Thyroid gland (tissue), 4 donors: Measurements from ENCODE around the gene MSLN. TPM values are rescaled to one million over a fixed set of nuclear protein-coding genes. Genes with fewer than 3 reads are reported as not detected.

ENCODE experiments used
- DNase-seq, 2 donors: peaks; one replicate each; pipeline ENCODE4 v3.0.0-alpha.2; 2019
- H3K27ac ChIP-seq, 3 donors: fragments of 200-600 bp; sonication (generic); 1 replicate in 2 of 3; 2 replicates in 1 of 3; pipeline ENCODE4 v1.5.1; 2016 to 2019; ENCODE audit warnings: mild to moderate bottlenecking in 1 of 3, moderate library complexity in 1 of 3
- H3K27me3 ChIP-seq: fragments of 200-600 bp; sonication (generic); one replicate; pipeline ENCODE4 v1.5.1; 2019
- H3K36me3 ChIP-seq, 2 donors: fragments of 200-600 bp; sonication (generic); one replicate each; pipeline ENCODE4 v1.5.1; 2016 to 2019
- H3K4me1 ChIP-seq, 2 donors: fragments of 200-600 bp; sonication (generic); one replicate each; pipeline ENCODE4 v1.5.1; 2017 to 2019
- H3K4me3 ChIP-seq, 3 donors: fragments of 200-600 bp; sonication (generic); replicated peaks in 1 of 3; 1 replicate in 2 of 3; 2 replicates in 1 of 3; pipeline ENCODE4 v1.5.1; 2016; ENCODE audit warnings: mild to moderate bottlenecking in 1 of 3
- H3K9me3 ChIP-seq: fragments of 200-600 bp; sonication (generic); one replicate; pipeline ENCODE4 v1.5.1; 2017
- POLR2A ChIP-seq, 2 donors: fragments of 450-650 bp; IDR thresholded peaks; one replicate each; pipeline ENCODE4 v1.6.1; 2017; ENCODE audit warnings: antibody characterized with exemption in 2 of 2, mild to moderate bottlenecking in 2 of 2, moderate library complexity in 1 of 2
- WGBS, 2 donors: methylation state at CpG; one replicate each; pipeline ENCODE4 v1.1.5; 2017; 5-methylcytosine and 5-hydroxymethylcytosine counted together
- intact Hi-C: fragments of 100-400 bp; cut with DNase I; formaldehyde crosslinking; loops from one replicate; pipeline ENCODE4 v1.15.1; 2023
- total RNA-seq, 4 donors: library from RNA; depleted of rRNA; stranded (reverse); fragments of >200 nt; gene quantifications; one replicate each; pipeline ENCODE4 v1.2.3, GENCODE V29; 2016
- TF ChIP-seq, protein P1 (sequence below), 6 experiments: fragments of 200-600 bp in 3 of 6; fragments of 450-650 bp in 3 of 6; sonication (generic) in 3 of 6; IDR thresholded peaks; one replicate each; pipeline ENCODE4 v1.5.1; 2016 to 2019; ENCODE audit warnings: antibody characterized with exemption in 6 of 6, mild to moderate bottlenecking in 2 of 6, inconsistent platforms in 1 of 6, moderate library complexity in 1 of 6

MSLN gene
- total RNA-seq, 4 donors from 2014 or later: not detected

DNA sequence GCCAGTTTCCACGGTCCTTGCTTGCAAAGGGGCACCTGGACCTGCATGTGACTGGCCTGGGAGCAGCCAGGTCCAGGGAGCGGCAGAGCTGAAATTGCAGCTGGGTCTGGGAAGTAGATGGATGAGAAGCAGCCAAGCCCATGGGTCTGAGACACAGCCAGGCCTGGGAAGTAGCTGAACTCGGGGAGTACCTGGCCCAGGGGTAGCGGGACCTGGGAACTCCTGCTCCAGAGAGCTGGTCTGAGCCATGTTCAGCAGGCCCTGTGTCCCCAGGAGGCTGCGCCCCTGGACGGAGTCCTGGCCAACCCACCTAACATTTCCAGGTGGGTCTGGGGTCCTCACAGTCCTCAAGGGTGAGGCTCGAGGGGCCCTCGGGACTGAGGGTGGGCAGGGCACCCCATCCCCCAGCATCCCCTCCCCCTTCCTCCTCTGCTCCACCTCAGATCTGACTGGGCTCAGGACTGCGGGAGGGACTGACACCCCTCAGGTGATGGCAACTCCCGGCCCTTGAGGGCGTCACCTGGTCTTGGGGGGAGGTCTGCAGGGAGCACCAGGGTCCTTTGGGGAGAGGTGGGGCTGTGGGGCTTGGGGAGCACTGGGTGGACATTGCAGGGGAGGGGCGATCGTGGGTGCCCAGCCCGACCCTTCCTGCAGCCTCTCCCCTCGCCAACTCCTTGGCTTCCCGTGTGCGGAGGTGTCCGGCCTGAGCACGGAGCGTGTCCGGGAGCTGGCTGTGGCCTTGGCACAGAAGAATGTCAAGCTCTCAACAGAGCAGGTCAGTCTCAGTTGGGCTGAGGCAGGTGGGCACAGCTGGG, 3.0 kb downstream of the MSLN start:
- H3K27me3 ChIP-seq: no peaks in the 10 kb centered on the region
- intact Hi-C loops: no loop called here
- no peak overlapping the region for H3K27ac ChIP-seq
- no peak overlapping the region for H3K4me3 ChIP-seq
- H3K4me1 ChIP-seq: peaks cover 4 to 5% of the 10 kb centered on the region in 2 donors
- TF ChIP-seq, protein P1, sequence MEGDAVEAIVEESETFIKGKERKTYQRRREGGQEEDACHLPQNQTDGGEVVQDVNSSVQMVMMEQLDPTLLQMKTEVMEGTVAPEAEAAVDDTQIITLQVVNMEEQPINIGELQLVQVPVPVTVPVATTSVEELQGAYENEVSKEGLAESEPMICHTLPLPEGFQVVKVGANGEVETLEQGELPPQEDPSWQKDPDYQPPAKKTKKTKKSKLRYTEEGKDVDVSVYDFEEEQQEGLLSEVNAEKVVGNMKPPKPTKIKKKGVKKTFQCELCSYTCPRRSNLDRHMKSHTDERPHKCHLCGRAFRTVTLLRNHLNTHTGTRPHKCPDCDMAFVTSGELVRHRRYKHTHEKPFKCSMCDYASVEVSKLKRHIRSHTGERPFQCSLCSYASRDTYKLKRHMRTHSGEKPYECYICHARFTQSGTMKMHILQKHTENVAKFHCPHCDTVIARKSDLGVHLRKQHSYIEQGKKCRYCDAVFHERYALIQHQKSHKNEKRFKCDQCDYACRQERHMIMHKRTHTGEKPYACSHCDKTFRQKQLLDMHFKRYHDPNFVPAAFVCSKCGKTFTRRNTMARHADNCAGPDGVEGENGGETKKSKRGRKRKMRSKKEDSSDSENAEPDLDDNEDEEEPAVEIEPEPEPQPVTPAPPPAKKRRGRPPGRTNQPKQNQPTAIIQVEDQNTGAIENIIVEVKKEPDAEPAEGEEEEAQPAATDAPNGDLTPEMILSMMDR (IDR thresholded peaks at IDR 0.05): no peak
- no peak for TF ChIP-seq POLR2A (IDR thresholded peaks at IDR 0.05)
- no peaks in the 10 kb centered on the region for H3K9me3 ChIP-seq
- H3K36me3 ChIP-seq: no peaks in the 10 kb centered on the region
- DNase-seq: no peak
- WGBS, 2 donors: 67 to 69% methylated on average over 6 to 16 of the region's 21 CpGs

DNA sequence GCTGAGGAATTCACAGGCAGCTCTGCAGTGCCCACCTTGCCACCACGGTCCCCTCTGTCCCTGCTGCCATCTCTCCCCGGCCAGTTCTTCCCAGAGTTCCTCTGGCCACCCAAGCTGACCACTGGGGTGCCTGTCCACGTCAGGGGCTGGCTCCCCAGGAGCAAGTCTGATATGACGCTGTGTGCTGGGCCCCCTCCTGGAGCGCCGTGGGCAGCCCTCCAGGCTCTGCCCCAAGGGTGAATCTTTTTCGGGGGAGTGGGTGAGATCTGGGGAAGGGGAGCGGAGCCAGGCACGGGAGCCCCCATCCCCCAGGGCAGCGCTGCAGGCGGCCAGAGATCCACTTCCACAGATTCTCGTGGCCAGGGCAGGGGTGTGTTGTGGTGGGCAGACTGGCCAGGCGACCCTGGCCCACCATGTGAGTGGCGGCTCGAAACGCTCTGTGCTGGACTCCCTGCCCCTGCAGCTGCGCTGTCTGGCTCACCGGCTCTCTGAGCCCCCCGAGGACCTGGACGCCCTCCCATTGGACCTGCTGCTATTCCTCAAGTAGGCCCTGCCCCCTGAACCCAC, 3.7 kb downstream of the MSLN start:
- DNase-seq: no peak
- Histone ChIP-seq H3K9me3 (no peaks in the 10 kb centered on the region), H3K27ac (no peak overlapping the region), H3K27me3 (no peaks in the 10 kb centered on the region), H3K36me3 (no peaks in the 10 kb centered on the region), H3K4me1 (peaks cover 3 to 5% of the 10 kb centered on the region in 2 donors), H3K4me3 (no peak overlapping the region)
- 64 to 91% methylated on average over 6 to 13 of the region's 20 CpGs for WGBS, 2 donors
- no peak for TF ChIP-seq POLR2A (IDR thresholded peaks at IDR 0.05)
- TF ChIP-seq, protein P1 (IDR thresholded peaks at IDR 0.05): no peak
- intact Hi-C loops: no loop called here

DNA sequence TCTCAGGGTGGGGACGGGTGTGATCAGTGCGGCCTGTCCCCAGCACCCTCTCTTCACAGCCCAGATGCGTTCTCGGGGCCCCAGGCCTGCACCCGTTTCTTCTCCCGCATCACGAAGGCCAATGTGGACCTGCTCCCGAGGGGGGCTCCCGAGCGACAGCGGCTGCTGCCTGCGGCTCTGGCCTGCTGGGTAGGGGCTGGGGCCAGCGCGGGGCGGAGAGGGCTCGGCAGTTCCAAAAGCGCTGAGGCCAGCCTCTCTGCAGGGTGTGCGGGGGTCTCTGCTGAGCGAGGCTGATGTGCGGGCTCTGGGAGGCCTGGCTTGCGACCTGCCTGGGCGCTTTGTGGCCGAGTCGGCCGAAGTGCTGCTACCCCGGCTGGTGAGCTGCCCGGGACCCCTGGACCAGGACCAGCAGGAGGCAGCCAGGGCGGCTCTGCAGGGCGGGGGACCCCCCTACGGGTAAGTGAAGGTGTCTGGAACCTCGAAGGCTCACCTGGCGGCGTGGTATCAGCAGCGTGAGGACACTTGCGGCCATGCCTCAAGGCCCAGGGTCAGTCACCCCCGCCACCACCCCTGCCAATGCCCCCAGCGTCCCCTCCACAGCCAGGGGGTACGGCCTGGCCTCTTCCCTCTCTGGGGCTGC, 4.4 kb downstream of the MSLN start:
- Histone ChIP-seq H3K27ac (no peak overlapping the region), H3K4me1 (peaks cover 0 to 2% of the 10 kb centered on the region in 2 donors), H3K9me3 (no peaks in the 10 kb centered on the region), H3K36me3 (no peaks in the 10 kb centered on the region), H3K4me3 (no peak overlapping the region), H3K27me3 (no peaks in the 10 kb centered on the region)
- no peak for DNase-seq
- WGBS, 2 donors: 81 to 85% methylated on average over 11 to 28 of the region's 38 CpGs
- TF ChIP-seq POLR2A (IDR thresholded peaks at IDR 0.05): no peak
- TF ChIP-seq, protein P1 (IDR thresholded peaks at IDR 0.05): no peak
- intact Hi-C loops: no loop called here

DNA sequence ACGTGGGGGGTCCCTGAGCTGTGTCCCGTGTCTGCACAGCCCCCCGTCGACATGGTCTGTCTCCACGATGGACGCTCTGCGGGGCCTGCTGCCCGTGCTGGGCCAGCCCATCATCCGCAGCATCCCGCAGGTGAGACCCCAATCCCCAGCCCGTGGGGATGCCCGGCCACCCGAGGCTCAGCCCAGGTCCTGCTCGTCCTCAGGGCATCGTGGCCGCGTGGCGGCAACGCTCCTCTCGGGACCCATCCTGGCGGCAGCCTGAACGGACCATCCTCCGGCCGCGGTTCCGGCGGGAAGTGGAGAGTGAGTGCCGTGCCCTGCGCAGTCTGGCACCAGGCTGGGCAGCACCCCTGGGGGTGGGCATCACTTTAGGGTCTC, 4.9 kb downstream of the MSLN start:
- DNase-seq: no peak
- Histone ChIP-seq H3K36me3 (no peaks in the 10 kb centered on the region), H3K9me3 (no peaks in the 10 kb centered on the region), H3K27ac (no peak overlapping the region), H3K4me1 (no peaks in the 10 kb centered on the region), H3K4me3 (no peak overlapping the region), H3K27me3 (no peaks in the 10 kb centered on the region)
- intact Hi-C loops: no loop called here
- TF ChIP-seq POLR2A (IDR thresholded peaks at IDR 0.05): no peak
- TF ChIP-seq, protein P1 (IDR thresholded peaks at IDR 0.05): no peak
- 92% methylated on average over 15 of the region's 29 CpGs; no CpG with 5 or more reads in 1 of the 2 donors for WGBS, 2 donors
